Fibroblast of the aortic adventitia (primary cell): ENCODE data around the gene OOEP. TPM values are rescaled to one million over a fixed set of nuclear protein-coding genes. Genes with fewer than 3 reads are reported as not detected.

Experiments
- DNase-seq: peaks from one replicate; pipeline ENCODE4 v3.0.0-alpha.2; 2010; ENCODE audit warnings: low read depth
- H3K4me3 ChIP-seq: 2 replicates; pipeline ENCODE4 v1.5.1; 2011; ENCODE audit warnings: low read depth, mild to moderate bottlenecking, control low read depth, low read length, moderate library complexity
- total RNA-seq: library from RNA; depleted of rRNA; stranded (reverse); fragments of >200 nt; gene quantifications from 2 replicates; pipeline ENCODE4 v1.2.3, GENCODE V29; 2012; ENCODE audit warnings: low replicate concordance
- TF ChIP-seq, protein P1 (sequence below): IDR thresholded peaks from 2 replicates; pipeline ENCODE4 v1.5.1; 2011; ENCODE audit warnings: mild to moderate bottlenecking, low read length, control low read depth, inconsistent platforms; ENCODE audit not compliant: insufficient read depth

The OOEP gene
- total RNA-seq, 1 donor, result not detected

DNA sequence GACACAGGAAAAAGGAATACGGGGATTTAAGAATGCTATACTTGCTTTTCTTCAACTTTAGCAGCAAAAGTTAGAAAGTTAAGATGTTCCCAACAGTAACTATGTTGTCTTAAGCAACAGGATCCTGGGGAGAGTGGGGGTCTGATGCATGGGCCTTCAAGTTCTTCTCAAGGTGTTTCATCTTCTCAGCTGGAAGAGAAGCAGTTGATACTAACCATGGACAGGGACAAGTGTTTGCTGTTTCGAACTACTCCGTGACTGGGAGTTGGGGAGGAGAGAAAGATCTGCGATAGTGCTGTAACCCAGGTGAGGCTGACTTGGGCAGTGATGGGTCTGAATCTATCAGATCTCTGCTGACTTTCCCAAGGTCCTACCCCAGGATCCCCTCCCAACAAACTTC, 1.0 kb downstream of the OOEP start:
- H3K4me3 ChIP-seq, result no peak overlapping the region
- TF ChIP-seq, protein P1, sequence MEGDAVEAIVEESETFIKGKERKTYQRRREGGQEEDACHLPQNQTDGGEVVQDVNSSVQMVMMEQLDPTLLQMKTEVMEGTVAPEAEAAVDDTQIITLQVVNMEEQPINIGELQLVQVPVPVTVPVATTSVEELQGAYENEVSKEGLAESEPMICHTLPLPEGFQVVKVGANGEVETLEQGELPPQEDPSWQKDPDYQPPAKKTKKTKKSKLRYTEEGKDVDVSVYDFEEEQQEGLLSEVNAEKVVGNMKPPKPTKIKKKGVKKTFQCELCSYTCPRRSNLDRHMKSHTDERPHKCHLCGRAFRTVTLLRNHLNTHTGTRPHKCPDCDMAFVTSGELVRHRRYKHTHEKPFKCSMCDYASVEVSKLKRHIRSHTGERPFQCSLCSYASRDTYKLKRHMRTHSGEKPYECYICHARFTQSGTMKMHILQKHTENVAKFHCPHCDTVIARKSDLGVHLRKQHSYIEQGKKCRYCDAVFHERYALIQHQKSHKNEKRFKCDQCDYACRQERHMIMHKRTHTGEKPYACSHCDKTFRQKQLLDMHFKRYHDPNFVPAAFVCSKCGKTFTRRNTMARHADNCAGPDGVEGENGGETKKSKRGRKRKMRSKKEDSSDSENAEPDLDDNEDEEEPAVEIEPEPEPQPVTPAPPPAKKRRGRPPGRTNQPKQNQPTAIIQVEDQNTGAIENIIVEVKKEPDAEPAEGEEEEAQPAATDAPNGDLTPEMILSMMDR, result no peak
- no peak for DNase-seq

DNA sequence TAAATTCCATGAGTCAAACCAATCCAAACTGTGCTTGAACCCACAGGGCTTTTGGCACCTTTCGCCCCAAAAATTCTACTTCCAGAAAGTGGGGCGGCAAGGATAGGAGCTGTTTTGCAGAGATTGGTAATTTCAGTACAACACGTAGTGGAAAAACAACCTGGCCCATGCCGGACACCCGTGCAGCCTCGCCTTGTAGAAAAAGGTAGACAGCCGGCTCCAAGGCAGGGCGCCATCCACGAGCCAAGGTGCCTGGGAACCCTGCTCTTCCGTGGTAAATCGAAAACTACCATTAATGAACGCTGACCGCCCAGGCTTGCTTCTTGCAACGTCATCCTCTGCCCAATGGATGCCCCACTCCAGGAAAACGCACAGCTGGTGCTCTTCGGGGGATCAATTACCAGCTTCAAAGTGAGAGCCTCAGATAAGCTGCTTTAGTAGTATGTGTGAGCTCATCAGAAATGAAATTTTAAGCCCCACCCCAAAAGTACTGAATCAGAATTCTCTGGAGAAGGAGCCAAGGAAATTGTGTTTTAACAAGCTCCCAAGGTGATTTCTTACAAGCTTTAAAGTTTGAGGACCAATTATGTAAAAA, 1.8 kb downstream of the OOEP start:
- peak; percentile 12 for DNase-seq
- H3K4me3 ChIP-seq, result no peak overlapping the region
- TF ChIP-seq, protein P1, result no peak

DNA sequence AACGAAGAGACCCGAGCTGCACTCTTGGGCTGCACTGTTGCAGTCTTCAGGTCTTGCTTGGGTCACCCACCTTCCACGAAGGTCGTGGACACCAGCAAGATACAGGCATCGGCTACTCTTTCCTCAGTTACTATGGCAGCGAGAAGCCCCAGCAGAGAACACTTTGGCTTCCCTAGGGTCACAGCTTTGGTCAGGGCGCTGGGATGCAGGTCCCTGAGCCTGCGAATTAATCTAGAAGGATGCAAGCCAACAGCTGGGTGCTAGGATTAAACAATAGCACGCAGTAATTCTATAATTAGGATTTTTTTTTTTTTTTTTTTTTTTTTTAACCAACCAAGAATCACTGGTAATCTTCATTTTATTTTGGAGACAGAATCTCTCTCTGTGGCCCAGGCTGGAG, 5.1 kb downstream of the OOEP start:
- no peak overlapping the region for H3K4me3 ChIP-seq
- DNase-seq, result no peak
- TF ChIP-seq, protein P1, result no peak

DNA sequence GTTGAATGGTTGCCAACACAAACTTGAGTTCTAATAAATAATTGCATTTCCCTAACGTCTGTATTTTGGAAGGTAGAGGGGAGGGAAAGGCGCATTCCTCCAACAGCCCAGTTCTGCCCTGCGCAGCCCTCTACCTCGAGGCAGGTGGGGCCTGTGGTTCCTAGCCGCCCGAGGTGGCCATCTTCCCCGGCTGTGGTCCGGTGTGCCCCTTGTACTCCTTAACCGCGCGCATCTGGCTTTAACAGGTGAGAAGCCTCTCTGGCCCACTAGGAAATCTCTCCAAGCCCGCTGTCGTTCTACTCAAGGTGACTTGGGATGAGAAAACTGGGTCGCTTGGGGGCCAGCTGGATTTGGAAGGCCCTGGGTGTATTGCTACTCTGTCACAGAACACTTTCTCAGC, 5.6 kb downstream of the OOEP start:
- no peak overlapping the region for H3K4me3 ChIP-seq
- DNase-seq, result no peak
- TF ChIP-seq, protein P1, result no peak

DNA sequence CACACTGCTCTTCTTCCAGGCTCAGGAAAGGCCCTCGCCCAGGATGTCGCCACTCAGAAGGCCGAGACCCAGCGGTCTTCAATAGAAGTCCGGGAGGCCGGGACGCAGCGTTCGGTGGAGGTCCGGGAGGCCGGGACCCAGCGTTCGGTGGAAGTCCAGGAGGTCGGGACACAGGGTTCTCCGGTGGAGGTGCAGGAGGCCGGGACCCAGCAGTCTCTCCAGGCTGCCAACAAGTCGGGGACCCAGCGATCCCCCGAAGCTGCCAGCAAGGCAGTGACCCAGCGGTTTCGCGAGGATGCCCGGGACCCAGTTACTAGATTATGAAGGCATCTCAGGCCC, 6.2 kb downstream of the OOEP start:
- DNase-seq, result no peak
- TF ChIP-seq, protein P1, result no peak
- no peak overlapping the region for H3K4me3 ChIP-seq

DNA sequence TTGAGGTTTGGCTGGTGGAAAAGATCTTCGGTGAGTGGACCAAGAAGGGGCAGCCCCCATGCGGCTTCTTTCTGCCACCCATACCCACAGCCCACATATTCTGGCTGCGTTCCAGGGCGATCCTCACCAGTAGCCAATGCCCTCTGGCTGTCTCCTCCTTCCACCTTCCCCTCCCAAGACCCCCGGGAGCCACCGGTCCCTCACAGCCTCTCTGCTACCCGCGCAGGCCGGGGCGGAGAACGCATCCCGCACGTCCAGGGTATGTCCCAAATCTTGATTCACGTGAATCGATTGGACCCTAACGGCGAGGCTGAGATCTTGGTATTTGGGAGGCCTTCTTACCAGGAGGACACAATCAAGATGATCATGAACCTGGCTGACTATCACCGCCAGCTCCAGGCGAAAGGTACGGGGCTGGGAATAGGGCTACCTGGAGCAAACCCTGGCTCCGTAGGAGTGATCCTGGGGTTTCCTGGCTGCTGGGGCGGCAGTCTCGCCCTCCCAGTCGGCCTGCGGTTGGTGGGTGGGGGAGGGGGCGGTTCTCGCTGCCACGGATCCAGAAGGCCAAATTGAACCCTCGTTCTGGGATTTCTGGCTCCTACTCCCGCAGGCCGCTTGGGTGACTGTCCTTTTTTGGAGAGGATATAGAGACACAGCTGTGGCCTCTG, 6.7 kb downstream of the OOEP start:
- no peak for DNase-seq
- TF ChIP-seq, protein P1, result no peak
- no peak overlapping the region for H3K4me3 ChIP-seq

DNA sequence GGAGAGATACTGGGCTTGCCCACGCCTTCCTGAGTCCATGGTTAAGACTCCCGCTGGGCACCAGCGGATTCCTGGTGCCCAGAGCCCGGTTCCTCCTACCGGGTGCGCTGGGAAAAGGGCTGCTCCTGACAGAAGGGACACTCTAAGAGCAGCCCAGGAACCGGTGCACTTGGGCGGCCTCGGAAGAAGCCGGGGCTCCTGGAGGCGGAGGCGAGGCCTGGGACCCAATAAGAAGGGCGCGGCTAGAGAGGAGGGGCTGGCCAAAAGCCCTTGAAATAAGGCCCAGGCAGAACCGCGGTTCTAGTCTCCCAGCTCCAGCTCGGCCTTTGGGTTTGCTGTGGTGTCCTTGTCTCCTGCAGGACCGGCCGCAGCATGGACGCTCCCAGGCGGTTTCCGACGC, 7.3 kb downstream of the OOEP start, which contains the start of gene KHDC3L:
TSS of gene KHDC3L (plus strand) at position 301 of the 400 bp plus-strand sequence. CDS start at position 373, 72 bp downstream.
- DNase-seq, result no peak
- TF ChIP-seq, protein P1, result no peak
- H3K4me3 ChIP-seq, result no peak within 1 kb of the TSS
